ENCODE measurements around the gene CHRDL2.

- TF ChIP-seq EZH2 (IDR thresholded peaks at IDR 0.05; ENCODE audit: borderline replicate concordance, low read depth, low read length, poor library complexity, severe bottlenecking) (no peak), CTCF (conservative IDR thresholded peaks at IDR 0.05; ENCODE audit: low read depth, low read length) (no peak)
These were observed 47.4 kb upstream of the CHRDL2 start for GRCh38 chr11:74778581-74778980.

All from A673 (cell line).